Embryonic facial prominence (tissue), 1 donor: Measurements from ENCODE around the gene CNTN6.

Experiments
- DNase-seq: peaks from one replicate; pipeline ENCODE4 v3.0.0-alpha.2; 2016; ENCODE audit errors: extremely low spot score

CNTN6 gene

DNA sequence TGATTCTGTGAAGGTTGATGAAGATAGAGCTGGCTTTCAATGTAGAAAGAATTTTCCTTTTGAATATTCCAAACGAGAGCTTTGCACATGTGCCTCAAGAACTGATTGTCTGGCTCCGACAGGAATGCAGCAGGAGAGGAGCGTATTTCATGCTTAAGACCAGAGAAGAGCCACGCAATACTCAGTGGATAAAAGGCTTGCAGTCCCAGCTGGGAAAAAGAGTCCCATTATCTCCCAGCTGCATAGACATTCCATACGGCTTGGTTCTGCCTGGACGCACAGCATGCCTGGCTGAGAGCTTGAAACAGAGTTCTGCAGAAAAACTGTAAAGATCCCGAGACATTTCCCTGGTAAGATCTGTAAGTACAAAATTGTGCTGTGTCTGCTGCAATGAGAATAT, at the start of gene CNTN6:
TSS of gene CNTN6 (plus strand) at position 254 of the 400 bp plus-strand sequence. CDS start 54,985 bp downstream, outside the sequence.
- no peak for DNase-seq

GRCh38 chr3:1048558-1048957, 44.3 kb upstream of the CNTN6 start:
- DNase-seq, result no peak

GRCh38 chr3:1055870-1056269, 37.0 kb upstream of the CNTN6 start:
- DNase-seq, result no peak

DNA sequence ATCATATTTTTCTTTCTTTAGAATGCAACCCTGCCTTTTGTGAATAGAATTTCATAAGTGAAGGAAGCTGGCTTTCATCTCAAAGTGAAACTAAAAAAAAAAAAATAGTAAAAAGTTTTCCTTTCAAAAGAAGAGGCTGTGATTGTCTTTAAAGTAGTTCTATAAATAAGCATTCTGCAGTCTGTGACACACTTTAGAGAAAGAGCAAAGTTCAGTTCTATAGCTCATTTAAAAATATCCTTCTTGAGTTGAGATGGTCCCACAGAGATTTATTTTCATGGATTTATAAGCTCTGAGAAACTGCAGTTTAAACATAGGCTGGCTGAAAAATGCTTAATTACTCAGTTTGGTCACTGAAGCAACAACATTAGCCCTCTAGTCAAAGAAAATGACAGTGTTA, 36.1 kb upstream of the CNTN6 start:
- DNase-seq, result no peak

- DNase-seq, result no peak
These were observed 35.4 kb upstream of the CNTN6 start for GRCh38 chr3:1057436-1057835.

DNA sequence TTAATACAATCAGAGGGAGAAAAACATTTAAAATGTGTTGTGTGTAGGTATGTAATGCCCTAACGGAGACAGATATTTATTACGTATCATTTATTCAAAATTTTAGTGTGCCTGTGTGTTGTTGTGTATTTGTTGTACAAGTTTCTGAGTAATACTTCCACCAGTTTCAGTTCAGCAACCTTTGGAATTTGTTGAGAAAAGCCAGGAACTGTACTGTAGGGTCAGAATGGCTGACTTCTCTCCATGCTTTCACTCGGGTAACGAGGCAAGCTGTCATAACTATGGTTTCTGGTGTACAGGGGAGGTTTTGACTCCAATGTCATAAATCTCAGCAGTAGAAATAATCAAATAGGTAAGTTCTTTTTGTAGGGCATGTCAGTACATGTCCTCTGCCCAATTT, 23.8 kb upstream of the CNTN6 start:
- no peak for DNase-seq

DNA sequence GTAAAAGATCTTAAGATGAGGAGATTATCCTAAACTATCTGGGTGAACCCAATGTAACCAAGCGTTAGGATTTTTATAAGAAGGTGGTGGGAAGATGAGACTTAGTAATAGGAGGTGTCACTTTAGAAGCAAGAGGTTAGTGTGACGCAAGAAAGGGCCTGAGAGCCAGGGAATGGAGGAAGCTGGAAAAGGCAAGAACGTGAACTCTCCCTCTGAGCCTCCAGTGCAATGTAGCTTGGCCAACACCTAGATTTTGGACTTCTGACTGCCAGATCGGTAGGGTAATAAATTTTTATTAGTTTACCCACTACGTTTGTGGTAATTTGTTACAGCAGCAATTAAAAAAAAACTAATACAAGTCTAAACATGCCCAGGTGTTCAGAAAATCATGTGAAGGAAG, 20.8 kb upstream of the CNTN6 start:
- DNase-seq, result no peak

GRCh38 chr3:1079662-1080061, 13.2 kb upstream of the CNTN6 start:
- no peak for DNase-seq

- no peak for DNase-seq
These were observed 10.7 kb upstream of the CNTN6 start for GRCh38 chr3:1082108-1082507.

- peak; percentile 31 for DNase-seq
These were observed 5.7 kb upstream of the CNTN6 start for GRCh38 chr3:1087066-1087560.

GRCh38 chr3:1088503-1088902, 4.3 kb upstream of the CNTN6 start:
- no peak for DNase-seq

GRCh38 chr3:1091286-1091685, 1.5 kb upstream of the CNTN6 start:
- DNase-seq, result no peak

- no peak for DNase-seq
These were observed 763 bp upstream of the CNTN6 start for GRCh38 chr3:1092061-1092460.

DNA sequence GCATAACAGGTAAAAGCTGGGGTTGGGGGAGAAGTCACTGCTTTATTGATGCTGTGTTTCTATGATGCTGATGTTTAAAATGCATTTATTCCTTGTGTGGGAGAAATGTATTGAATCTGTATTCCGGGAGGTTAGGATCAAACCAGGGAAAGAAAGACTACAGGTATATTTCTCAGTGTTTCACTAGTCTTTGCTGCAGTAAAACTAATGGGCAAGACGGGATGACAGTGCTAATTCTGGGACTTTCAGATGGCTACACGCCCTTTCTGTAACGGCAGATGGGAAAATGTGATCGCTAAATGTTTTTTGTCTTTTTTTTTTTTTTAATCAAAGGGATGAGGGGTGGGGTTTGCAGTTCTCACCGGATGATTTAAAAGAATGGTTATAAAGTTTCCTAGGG, 393 bp downstream of the CNTN6 start:
- DNase-seq, result no peak

GRCh38 chr3:1103525-1103924, 10.7 kb downstream of the CNTN6 start:
- DNase-seq, result no peak

GRCh38 chr3:1117843-1118473, 25.1 kb downstream of the CNTN6 start:
- no peak for DNase-seq

- DNase-seq, result no peak
These were observed 38.3 kb downstream of the CNTN6 start for GRCh38 chr3:1131166-1131565.

- no peak for DNase-seq
These were observed 42.4 kb downstream of the CNTN6 start for GRCh38 chr3:1135194-1135593.

DNA sequence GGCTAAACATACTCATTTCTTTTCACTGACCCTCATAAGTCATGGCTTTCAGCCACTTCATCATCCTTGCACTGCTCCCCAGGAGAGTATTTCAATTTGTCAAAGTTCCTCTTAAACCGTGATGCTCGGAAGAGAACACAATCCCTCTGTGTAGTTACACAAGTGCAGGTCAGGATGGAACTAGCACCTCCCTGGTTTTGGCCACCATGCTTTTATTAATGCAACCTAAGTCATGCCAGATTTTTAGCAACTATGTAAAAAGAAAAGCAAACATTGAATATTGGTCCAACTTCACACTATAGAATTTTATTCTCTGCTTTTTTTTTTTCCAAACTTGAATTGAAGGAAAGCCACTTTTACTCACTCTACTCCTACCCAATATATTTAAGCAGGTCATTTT, 45.2 kb downstream of the CNTN6 start:
- DNase-seq, result no peak

DNA sequence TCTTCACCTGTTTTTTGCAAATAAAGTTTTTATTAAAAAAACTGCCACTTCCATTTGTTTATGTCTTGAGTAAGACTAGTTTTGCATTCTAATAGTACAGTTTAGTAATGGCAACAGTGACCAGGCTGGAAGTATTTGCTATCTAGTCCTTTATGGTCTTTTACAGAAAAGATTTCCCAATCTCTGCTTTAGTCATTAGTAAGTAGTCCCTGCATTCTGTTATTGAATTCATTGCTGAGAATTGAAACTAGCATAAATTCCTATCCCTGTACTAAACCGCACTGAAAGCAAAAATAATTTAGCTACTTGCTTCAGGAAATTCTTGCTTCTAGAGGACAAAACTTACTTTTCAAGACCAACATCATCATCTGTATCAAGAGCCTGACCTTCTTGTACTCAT, 46.2 kb downstream of the CNTN6 start:
- DNase-seq, result no peak

DNA sequence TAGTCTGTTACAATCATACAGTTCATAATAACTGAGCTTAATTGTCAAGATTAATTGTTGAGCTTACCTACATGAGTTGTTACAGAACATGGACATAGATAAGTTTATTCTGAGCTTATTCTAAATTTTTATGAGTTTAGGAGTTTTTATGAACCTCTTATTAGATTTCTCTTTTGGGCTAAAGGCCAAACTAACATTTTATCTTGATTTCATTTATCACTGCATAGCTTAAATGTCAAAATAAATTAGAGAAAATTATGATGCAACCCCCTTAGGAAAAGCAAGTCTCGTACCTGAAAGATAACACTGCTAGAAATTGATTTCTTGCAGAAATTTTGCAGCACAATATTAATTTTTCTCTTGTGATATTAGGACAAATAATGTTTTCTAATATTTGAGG, 54.5 kb downstream of the CNTN6 start:
- no peak for DNase-seq

- no peak for DNase-seq
These were observed 55.0 kb downstream of the CNTN6 start for GRCh38 chr3:1147819-1148218.

DNA sequence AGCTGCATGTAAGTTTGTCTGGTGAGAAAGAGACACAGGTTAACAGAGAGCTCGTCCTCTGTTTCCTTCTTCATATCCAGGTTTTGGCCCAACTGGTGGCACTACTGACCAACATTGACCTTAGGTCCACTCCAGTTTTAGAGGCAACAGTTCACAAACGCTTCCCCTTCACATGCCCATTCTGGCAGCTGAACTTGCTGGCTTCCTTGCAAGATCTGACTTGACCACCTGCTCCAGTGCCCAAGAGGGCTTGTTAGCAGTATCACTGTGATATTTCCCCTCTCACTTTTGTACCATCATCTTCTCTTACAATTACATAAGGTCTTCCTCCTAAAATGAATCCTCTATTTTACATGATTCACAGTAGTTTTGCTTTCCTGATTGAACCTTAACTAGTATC, 71.3 kb downstream of the CNTN6 start:
- no peak for DNase-seq

DNA sequence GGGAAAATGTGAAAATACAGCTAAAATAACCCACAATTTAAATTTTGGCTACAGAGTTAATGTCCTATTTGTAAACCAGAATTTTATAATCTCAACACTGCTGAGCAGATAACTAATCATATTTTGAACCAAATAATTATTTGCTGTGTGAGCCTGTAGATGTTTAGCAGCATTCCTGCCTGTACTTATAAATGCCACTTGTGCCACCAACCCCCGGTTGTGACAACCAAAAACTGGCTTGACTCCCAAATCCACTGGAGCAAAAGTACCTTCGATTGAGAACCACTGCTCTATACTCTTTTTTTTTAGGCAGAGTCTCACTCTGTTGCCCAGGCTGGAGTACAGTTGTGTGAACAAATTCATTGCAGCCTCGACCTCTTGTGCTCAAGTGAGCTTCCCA, 78.5 kb downstream of the CNTN6 start:
- no peak for DNase-seq
